OCI-M1 (cell line): ENCODE results near the gene PKD2.

ENCODE experiments used
- DNase-seq: peaks from one replicate; lab custom pipeline; 2025; lab: John Stamatoyannopoulos, UW

The PKD2 gene

DNA sequence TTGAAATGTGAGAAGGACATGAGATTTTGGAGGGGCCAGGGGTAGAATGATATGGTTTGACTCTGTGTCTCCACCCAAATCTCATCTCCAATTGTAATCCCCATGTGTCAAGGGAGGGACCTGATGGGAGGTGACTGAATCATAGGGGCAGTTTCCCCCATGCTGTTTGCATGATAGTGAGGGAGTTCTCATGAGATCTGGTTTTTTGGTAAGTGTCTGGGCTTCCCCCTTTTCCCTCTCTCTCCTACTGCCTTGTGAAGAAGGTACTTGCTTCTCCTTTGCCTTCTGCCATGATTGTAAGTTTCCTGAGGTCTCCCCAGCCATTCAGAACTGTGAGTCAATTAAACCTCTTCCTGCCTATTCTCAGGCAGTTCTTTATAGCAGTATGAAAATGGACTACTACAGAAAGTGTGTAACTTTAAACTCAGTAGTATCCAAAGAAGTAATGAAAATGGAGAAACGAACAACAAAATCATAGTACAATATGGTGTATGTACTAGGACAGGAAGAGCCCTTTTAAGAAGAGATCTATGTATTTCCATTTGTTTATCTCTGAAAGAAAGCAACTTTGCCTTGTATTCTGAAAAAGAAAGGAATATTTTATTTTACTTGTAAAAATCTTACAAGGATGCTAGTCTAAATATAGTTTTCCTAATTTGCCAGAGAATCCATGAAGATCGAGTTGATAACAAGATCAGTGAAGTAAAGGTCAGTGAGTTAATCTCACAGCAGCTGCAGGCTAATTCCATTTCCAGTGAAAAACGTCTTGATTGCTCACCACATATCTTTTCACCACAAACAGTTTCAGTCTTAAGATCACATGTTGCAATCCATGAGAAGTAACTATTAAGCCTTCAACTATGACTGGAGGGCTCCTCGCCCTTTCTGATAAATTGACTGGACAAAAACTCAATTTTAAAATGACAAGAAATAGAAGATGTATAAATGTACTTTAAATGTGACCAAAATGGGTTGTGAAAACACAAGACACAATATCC lies 20.5 kb downstream of the PKD2 start:
- peak; percentile 91 for DNase-seq

DNA sequence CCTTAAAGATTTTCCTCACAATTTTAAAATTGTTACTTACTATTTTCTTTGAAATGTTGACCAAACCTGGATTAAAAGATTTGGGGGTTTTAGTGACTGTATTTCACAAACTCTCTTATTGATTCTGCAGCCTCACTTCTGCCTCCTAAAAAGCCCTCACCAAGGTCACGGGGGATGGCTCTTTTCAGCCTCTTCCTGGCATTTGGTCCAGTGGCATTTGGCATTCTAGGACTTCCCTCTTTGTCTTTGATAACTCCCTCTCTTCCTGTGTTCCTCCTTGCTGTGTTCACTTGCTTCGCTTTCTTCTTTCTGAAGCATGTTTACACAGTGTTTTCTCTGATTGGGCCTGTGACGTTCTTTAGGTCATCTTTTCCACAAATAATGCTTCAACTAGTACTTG lies 21.5 kb downstream of the PKD2 start:
- DNase-seq: no peak

DNA sequence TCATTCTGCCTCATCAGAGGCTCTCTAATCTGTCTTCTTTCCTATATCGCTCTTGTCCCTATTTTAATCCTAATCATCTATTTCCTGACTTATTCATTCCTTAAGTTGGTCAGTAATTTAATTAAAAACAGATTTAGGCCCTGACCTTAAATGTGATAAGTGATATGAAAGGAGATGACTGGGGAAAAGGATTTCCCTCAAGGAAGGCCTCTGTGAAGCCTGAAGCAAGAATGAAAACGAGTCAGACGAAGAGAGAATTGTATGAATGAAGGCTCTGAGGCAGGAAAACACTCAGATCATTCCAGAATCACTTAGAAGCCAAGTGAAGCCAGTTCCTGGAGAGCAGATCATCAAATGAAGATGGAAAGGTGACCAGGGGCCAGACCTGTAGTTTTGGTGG lies 22.1 kb downstream of the PKD2 start:
- no peak for DNase-seq

DNA sequence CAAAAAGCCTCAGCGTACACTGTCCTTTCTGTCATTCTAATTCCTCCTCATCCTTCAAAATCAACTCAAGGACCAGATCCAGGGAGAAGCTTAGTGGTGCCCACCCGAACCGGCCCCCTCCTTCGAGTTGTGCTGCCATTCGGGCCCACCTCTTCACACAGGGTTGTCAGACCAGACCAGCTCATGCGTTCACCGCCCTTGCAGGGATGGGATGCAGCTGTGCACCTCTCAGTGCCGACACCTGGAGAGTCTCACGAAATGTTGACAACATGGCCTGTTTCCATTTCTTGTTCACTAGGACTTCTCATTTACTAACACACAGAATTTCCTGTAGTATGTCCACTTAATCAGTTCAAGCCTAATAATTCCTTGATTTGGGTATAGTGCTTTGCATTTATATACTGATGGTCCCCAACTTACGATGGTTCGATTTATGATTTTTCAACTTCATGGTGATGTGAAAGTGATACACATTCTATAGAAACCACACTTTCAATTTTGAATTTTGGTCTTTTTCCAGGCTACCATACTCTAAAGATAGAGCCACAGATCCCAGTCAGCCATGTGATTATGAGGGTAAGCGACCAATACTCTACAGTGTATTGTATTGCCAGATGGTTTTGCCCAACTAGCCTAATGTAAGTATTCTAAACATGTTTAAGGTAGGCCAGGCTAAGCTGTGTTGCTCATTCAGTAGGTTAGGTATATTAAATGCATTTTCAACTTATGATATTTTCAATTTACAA lies 23.3 kb downstream of the PKD2 start:
- DNase-seq: no peak

DNA sequence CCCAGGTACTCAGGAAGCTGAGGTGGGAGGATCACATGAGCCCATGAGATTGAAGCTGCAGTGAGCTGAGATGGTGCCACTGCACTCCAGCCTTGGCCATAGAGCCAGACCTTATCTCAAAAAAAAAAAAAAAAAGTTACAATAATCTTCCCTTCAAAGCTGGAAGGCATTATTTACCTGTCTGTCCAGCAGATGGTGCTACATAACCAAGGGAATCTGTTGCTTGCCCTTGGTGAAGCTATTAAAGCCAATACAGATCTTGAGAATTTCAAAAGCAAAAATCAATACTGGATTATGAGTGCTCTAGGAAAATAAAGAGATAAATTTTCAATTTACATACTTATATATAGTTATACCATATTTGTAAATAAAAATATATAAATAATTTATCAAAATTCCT lies 25.9 kb downstream of the PKD2 start:
- DNase-seq: peak; percentile 88

DNA sequence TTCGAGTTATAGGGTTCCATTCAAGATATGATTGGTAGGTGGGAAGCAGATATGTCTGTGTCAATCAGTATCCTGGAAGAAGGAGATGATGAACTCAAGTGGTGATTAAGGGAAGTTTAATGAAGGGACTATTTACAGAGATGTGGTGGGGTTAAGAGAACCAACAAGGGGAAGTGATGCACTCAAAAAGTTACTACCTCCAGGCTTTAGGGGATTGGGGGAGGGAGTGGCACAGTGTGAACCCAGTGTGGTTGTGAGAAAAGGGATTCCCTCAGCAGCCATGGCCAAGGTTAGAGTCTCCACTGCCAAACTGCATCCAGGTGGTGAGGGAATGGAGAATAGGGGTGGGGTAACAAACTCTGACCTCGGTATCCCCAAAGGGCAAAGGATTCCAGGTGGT lies 27.9 kb downstream of the PKD2 start:
- no peak for DNase-seq

DNA sequence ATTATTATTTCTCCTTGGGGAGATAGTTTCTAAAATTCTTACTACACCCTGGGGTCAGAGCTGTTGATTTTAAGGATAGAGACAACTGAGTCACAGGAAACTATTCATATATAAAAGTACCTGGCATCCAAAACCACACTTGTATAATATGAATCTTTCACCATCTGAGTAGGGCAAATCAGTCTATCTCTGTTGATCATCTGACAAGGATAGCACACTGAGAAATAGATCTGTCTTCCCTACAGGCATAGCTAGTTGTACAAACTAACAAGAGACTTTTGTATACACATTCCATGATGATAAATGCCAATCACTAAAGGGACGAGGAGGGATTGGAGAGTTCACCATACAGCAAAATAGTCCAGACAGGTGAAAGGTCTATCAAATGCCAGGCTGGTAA lies 30.0 kb downstream of the PKD2 start:
- DNase-seq: no peak

DNA sequence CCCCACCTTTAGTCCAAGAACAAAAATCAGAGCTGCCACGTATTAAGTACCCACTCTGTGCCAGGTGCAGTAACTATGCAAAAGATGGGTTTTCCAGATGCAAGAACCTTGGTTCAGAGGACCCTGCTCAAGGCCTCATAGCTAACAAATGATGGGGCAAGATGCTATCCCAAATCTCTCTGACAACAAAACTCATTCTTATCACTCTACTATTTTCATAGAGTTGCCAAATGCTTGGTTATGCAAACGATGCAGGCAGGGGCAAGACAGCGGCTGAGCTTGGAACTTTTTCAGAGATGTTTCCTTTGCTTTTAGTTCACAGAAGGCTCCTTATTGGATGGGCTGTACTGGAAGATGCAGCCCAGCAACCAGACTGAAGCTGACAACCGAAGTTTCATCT lies 30.5 kb downstream of the PKD2 start:
- DNase-seq: no peak

DNA sequence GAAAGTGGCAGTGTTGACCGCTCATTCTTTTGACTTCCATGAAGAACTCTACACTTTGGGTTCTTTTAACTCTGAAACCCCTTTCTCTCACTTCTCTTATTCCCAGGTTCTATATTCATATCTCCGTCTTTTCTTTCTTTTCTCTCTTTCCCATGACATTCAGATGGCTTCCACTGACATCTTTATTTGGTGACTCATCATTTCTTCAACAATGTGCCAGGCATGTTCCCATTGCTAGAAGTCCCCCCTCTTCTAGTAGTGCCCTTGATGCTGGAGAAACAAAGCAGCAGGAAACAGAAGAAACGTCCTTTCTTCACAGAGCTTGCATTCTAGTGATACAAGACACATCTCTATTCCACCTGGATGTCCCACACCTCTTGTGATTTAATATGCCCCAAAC lies 33.3 kb downstream of the PKD2 start:
- no peak for DNase-seq

DNA sequence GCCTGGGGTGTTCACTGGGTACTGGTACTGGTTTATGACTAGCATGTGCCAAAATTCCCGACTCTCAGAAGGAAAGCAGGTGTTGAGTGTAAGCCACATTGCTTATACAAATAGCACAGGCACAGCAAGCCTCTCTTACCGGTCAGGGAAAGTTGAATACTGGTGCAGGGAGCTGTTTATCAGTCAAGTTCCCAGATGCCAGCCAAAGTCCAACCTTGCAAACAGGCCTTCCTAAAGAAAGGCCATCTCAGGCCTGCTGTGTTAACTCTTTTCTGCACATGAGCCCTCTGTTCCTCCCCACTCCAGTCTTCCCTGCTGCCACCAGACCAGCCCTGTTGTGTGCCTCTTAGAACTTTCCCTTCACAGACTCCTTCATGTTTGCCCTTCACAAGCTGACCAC lies 34.2 kb downstream of the PKD2 start:
- no peak for DNase-seq

DNA sequence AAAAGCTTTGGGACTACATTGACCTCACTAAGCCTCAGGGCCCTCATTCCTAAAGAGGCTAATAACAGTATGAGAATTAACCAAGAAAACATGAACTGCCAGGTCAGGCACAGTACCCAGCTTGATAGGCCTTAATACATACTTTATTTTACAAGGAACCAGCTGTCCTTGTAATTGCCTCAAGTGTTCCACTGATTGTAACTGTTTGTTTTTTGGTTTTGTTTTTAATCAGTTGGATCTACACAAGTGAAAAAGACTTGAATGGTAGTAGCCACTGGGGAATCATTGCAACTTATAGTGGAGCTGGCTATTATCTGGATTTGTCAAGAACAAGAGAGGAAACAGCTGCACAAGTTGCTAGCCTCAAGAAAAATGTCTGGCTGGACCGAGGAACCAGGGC lies 35.6 kb downstream of the PKD2 start:
- no peak for DNase-seq

DNA sequence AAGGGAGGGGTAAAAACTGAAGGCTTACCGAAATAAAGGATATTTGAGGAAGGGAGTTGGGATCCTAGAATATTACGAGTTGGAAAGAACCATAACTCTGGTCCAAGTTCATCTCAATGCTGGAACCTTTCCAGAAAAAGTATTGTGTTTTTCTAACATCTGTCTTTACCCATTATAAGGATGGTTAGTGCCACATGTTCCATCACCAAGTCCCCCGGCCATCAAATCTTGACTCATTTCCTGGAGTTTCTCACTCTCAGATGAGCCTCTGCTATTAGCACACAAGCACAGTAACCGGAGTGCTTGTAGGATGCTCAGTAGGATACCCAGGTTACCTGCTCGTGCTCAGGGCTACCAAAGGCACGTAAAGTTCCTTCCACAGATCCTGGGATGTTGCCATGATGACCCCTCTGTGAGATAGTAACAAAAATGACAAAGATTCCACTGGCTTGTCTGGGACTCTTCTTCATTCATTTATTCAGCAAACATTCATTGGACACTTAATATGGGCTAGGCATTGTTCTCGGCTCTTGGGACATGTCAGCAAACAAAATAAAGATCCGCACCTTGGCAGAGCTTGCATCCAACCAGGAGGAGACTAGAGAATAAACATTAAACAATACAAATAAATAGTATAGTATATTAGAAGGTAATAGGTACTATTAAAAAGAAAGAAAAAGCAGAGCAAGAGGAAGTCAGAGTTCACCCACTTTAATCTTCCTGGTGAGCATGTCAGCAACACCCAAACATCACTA lies 36.3 kb downstream of the PKD2 start:
- DNase-seq: no peak

DNA sequence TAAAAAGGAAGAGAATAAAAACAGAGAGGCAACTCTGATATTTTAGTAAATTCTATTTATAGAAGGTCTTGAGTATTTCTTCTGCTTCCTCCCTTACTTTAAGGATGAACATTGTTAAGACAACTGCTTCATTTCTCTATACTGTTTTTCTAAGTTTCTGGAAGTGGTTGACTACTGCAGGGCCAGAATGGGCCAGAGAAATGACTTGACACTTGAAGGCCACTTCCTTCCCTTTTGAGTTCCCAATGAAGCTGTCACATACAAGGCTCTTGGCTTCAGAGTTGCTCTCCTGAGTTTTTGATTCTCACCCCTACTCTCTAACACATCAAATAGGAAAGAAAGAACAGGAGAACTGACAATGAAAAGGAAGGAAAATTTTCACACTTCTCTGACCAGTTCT lies 37.6 kb downstream of the PKD2 start:
- no peak for DNase-seq

DNA sequence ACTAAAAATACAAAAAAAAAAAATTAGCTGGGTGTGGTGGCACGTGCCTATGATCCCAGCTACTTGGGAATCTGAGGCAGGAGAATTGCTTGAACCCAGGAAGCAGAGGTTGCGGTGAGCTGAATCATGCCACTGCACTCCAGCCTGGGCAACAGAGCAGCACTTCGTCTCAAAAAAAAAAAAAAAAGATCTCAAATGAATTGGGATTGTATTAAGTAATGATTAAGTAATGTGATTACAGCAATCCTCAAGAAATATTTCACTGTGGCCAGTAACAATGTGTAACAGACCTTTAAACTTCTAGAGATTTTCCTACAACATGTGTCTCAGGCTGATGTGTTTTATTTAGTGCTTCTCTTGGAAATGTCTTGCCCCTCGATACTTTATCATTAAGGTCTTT lies 46.8 kb downstream of the PKD2 start:
- no peak for DNase-seq

DNA sequence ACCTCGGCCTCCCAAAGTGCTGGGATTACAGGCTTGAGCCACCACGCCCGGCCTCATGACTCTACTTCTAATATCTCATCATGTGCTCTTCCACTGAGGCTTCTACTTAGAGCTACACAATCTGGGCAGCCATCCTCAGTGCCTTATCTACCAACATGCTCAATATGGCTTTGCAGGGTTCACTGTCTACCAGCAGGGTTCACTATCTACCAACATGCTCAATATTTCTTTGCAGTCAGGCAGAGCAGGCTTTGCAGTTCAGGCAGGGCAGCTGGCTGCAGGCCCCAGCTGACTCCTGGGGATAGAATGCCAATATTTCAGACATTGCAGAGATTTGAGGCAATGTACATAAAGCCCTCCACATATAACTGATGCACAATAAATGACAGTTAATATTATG lies 47.5 kb downstream of the PKD2 start:
- DNase-seq: peak; percentile 55

DNA sequence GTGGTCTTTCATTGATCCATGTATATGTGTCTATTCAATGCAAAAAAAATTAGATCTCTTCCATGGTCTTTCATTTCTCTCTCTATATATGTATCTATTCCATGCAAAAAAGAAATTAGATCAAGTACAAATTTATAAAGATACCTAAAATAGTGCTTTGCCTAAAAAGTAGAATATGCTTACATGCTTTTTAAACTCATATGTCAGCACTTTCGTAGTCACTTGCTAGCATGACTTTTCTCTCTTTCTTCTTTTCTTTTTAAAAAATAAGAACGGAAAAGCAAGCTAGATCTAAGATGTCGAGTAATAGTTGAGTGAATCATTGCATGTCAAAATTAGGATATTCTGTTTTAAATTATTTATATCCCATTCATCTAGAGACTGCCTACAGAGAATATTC lies 50.9 kb downstream of the PKD2 start:
- no peak for DNase-seq

DNA sequence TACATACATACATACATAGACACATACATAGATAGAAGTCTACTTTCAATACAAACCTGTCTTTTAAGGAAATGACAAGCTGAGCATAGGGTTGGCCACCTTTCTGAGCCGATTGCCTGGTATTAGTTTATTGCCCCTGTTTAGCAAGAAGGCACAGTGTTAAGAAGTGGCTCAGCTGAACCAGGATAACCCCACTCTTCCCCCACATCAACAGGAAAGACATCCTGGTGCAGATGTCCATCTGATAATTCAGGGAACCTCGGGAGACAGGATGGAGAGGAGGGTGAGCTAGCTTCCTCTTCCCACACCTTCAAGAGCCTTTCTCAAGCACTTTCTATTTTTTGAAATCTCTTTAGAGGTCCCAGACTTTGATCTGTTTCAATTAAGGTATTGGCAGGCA lies 52.3 kb downstream of the PKD2 start:
- no peak for DNase-seq

DNA sequence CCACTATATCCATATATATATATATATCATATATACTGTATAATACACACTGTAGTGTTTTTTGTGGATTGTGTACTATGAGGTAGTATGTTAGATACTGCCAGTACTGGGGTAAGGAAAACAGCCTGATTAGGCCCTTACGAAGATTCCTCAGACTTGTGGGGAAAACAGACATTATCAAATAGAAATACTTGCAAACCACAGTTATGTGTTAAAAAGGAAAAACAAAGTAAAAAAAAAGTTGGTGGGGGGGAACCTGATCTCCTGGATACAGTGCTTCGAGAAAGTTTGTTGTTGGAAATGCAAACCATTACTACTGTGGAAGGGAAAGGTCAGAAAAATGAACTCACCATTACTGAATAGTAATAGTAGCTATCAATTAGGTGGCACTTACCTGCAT lies 53.0 kb downstream of the PKD2 start:
- no peak for DNase-seq

DNA sequence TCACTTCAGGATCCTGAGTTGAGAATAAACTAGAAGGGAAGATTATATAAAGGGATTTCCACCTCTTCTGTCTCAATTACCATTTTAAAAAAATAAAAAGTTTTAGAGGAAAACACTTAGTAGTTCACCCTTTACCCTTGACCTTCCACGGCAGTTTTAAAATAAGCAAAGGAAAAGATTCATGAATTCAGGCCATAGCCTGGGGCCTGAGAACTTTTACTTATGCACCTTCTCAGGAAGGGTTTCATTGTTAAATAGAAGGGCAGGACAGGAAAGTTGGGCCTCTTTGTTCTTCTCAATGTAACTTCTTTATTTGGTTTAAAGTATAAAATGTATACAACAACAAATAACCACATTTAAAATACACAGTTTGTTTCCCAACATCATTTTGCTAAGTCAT lies 54.9 kb downstream of the PKD2 start:
- DNase-seq: no peak

DNA sequence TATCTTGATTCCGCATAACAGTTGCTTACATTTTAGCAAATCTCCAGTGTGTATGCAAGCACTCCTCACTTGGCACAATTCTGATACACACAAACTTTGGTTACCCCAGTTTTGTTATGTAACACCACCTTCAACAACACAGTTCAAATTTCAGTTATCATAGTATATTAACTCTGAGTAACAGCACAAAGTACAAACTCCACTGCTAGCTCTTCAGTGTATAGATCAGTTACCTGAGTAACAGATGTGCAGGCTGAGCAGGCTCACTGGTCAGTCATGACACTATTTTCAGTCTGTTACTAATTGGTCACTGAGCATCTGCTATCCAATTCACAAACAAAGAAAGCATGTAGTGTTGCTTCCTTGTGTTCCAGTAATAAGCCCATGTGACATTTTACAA lies 55.4 kb downstream of the PKD2 start:
- no peak for DNase-seq

DNA sequence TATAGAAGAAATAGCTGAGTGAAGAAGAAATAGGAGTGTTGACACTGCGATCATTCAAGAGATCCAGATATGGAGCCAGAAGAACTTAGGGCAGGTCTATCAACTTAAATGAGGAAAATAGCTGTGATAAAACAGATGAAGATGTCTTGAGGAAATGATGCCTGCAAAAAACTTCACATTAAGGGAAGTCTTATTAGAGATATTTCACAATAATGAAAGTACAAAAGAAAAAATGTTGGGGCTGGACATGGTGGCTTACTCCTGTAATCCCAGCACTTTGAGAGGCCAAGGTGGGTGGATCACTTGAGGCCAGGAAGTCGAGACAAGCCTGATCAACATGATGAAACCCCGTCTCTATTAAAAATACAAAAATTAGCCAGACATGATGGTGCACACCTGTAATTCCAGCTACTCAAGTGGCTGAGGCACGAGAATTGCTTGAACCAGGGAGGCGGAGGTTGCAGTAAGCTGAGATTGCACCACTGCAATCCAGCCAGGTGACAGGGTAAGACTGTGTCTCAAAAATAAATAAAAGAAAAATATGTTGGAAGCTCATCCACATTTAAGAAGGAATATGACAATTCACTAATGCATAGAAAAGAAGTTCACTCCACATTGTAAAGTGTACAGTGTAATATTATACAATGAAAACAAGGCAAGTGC lies 56.3 kb downstream of the PKD2 start:
- DNase-seq: no peak

DNA sequence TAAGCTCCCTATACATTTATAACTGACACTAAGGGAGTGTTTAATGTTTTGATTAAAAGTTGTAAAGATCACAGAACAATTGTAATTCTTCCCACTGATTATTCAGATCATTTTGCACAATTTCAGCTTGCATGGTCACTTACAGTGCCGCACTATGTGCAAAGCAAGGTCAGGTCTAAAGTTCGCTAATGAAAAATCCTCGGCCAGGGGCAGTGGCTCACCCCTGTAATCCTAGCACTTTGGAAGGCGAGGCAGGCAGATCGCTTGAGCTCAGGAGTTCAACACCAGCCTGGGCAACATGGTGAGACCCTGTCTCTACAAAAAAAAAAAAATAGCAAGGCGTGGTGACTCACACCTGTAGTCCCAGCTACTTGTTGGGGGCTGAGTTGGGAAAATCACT lies 57.0 kb downstream of the PKD2 start:
- DNase-seq: no peak
